Glutamatergic neuron (in vitro differentiated cells): ENCODE measurements around the gene IL20RA. TPM values are rescaled to one million over a fixed set of nuclear protein-coding genes. Genes with fewer than 3 reads are reported as not detected.

Experiments used
- DNase-seq: peaks from one replicate; pipeline ENCODE4 v3.0.0; 2022
- H3K27ac Mint-ChIP-seq: one replicate; pipeline ENCODE4 v1.8.0; 2020; ENCODE audit warnings: mild to moderate bottlenecking, mixed read lengths, inconsistent platforms; ENCODE audit not compliant: unreplicated experiment
- H3K27me3 Mint-ChIP-seq: one replicate; pipeline ENCODE4 v1.8.0; 2020; ENCODE audit warnings: mild to moderate bottlenecking, moderate library complexity, mixed read lengths, inconsistent platforms; ENCODE audit not compliant: unreplicated experiment
- H3K36me3 Mint-ChIP-seq: one replicate; pipeline ENCODE4 v1.8.0; 2020; ENCODE audit warnings: mild to moderate bottlenecking, mixed read lengths, inconsistent platforms; ENCODE audit not compliant: unreplicated experiment
- H3K4me1 Mint-ChIP-seq: one replicate; pipeline ENCODE4 v1.8.0; 2020; ENCODE audit warnings: mild to moderate bottlenecking, low read depth, mixed read lengths, inconsistent platforms; ENCODE audit not compliant: unreplicated experiment
- H3K4me3 Mint-ChIP-seq: one replicate; pipeline ENCODE4 v1.8.0; 2020; ENCODE audit warnings: mild to moderate bottlenecking, mixed read lengths, inconsistent platforms; ENCODE audit not compliant: unreplicated experiment
- H3K9me3 Mint-ChIP-seq: one replicate; pipeline ENCODE4 v1.8.0; 2020; ENCODE audit warnings: mild to moderate bottlenecking, moderate library complexity, mixed read lengths, inconsistent platforms; ENCODE audit not compliant: unreplicated experiment
- CTCF ChIP-seq: fragments of 200-600 bp; sonication (generic); IDR thresholded peaks from one replicate; pipeline ENCODE4 v1.5.0; 2021; ENCODE audit not compliant: partially characterized antibody, unreplicated experiment
- total RNA-seq: library from RNA; stranded (reverse); fragmentation: NEBNext Ultra II Directional; extraction: Animal tissue kit (Norgen Biotek cat#: 25700); gene quantifications from one replicate; pipeline ENCODE4 v1.2.1, GENCODE V29; 2021; ENCODE audit not compliant: unreplicated experiment

IL20RA gene
- total RNA-seq, 1 donor from 2014 or later, result not detected

GRCh38 chr6:136984578-136984977 is 60.2 kb downstream of the IL20RA start:
- peaks cover 2% of the 10 kb centered on the region for H3K9me3 Mint-ChIP-seq
- H3K36me3 Mint-ChIP-seq, result no peaks in the 10 kb centered on the region
- no peak for DNase-seq
- TF ChIP-seq CTCF, result no peak
- peaks cover 32% of the 10 kb centered on the region for H3K4me1 Mint-ChIP-seq
- H3K27me3 Mint-ChIP-seq, result peaks cover 8% of the 10 kb centered on the region
- no peak overlapping the region for H3K4me3 Mint-ChIP-seq
- no peak overlapping the region for H3K27ac Mint-ChIP-seq

DNA sequence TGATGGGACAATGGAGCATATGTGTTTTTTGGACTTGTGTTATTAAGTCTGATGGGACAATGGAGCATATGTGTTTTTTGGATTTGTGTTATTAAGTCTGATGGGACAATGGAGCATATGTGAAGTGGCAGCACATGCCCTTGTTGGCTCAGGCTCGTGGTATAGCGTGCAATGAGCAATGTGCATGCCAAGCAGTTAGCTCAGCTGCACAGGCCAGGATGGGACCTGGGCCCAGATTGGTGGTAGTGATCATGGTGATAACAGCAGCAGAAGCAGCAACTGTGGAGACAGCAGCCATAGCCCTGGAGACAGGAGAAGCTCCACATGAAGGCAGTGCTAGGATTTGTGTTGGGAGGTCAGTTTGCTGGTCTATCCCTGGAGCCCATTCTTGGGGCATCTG is 61.1 kb downstream of the IL20RA start:
- no peak for TF ChIP-seq CTCF
- H3K36me3 Mint-ChIP-seq, result no peaks in the 10 kb centered on the region
- H3K27ac Mint-ChIP-seq, result no peak overlapping the region
- no peak for DNase-seq
- H3K4me1 Mint-ChIP-seq, result peaks cover 35% of the 10 kb centered on the region
- peaks cover 7% of the 10 kb centered on the region for H3K27me3 Mint-ChIP-seq
- H3K4me3 Mint-ChIP-seq, result no peak overlapping the region
- H3K9me3 Mint-ChIP-seq, result no peaks in the 10 kb centered on the region

- no peak overlapping the region for H3K4me3 Mint-ChIP-seq
- DNase-seq, result no peak
- TF ChIP-seq CTCF, result no peak
Observed at GRCh38 chr6:136982928-136983327, 61.8 kb downstream of the IL20RA start.

GRCh38 chr6:136980070-136980469 is 64.7 kb downstream of the IL20RA start:
- peak overlapping the region; percentile 67 for H3K4me3 Mint-ChIP-seq
- DNase-seq, result peak; percentile 72
- H3K36me3 Mint-ChIP-seq, result no peaks in the 10 kb centered on the region
- peaks cover 8% of the 10 kb centered on the region for H3K27me3 Mint-ChIP-seq
- H3K4me1 Mint-ChIP-seq, result peaks cover 31% of the 10 kb centered on the region
- no peaks in the 10 kb centered on the region for H3K9me3 Mint-ChIP-seq
- no peak for TF ChIP-seq CTCF
- H3K27ac Mint-ChIP-seq, result peak overlapping the region; percentile 93

More at GRCh38 chr6:136982928-136983327, 61.8 kb downstream of the IL20RA start:
- H3K36me3 Mint-ChIP-seq, result no peaks in the 10 kb centered on the region
- peak overlapping the region; percentile 48 for H3K27ac Mint-ChIP-seq
- peaks cover 7% of the 10 kb centered on the region for H3K27me3 Mint-ChIP-seq
- H3K4me1 Mint-ChIP-seq, result peaks cover 31% of the 10 kb centered on the region
- H3K9me3 Mint-ChIP-seq, result no peaks in the 10 kb centered on the region

DNA sequence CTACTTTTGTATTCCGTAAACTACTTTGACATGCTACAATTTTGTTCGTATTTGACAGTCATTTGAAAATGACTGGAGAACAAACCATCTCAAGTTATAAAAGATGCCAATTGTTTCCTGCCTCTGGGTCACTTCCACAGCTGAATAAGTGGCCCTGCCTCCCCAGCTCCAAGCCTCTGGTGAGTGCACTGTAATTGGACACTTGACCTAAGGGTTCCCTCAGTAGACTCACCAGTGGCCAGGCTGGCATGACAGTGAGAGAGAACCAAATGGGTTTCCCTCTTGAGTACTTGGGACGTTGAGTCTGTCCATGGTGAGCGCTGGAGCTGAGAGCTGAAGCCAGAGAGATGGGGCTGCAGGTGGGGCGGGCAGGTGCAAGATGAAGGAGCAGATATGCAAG is 65.6 kb downstream of the IL20RA start:
- peaks cover 31% of the 10 kb centered on the region for H3K4me1 Mint-ChIP-seq
- H3K27me3 Mint-ChIP-seq, result peaks cover 9% of the 10 kb centered on the region
- no peak for TF ChIP-seq CTCF
- no peaks in the 10 kb centered on the region for H3K36me3 Mint-ChIP-seq
- peak overlapping the region; percentile 93 for H3K27ac Mint-ChIP-seq
- no peak for DNase-seq
- peak overlapping the region; percentile 78 for H3K4me3 Mint-ChIP-seq
- no peaks in the 10 kb centered on the region for H3K9me3 Mint-ChIP-seq
